GM19193 (cell line): ENCODE results near the gene DNAJB5.

ENCODE experiments used
- POLR2A ChIP-seq: IDR thresholded peaks from 4 replicates; pipeline ENCODE4 v1.6.1; 2011; ENCODE audit not compliant: insufficient read depth, insufficient read length; ENCODE audit errors: extremely low read depth

The DNAJB5 gene

GRCh38 chr9:35002623-35003022 lies 13.1 kb downstream of the DNAJB5 start:
- TF ChIP-seq POLR2A, result no peak

GRCh38 chr9:35010351-35010958 lies 20.9 kb downstream of the DNAJB5 start:
- no peak for TF ChIP-seq POLR2A

- no peak for TF ChIP-seq POLR2A
Measured at GRCh38 chr9:35014517-35014916, 25.0 kb downstream of the DNAJB5 start.

- TF ChIP-seq POLR2A, result no peak
Measured at GRCh38 chr9:35026671-35027070, 37.1 kb downstream of the DNAJB5 start.

- TF ChIP-seq POLR2A, result no peak
Measured at GRCh38 chr9:35027374-35027773, 37.8 kb downstream of the DNAJB5 start.

GRCh38 chr9:35027860-35028259 lies 38.3 kb downstream of the DNAJB5 start:
- TF ChIP-seq POLR2A, result no peak

- no peak for TF ChIP-seq POLR2A
Measured at GRCh38 chr9:35028341-35028740, 38.8 kb downstream of the DNAJB5 start.

GRCh38 chr9:35029241-35029640 lies 39.7 kb downstream of the DNAJB5 start:
- no peak for TF ChIP-seq POLR2A

- no peak for TF ChIP-seq POLR2A
Measured at GRCh38 chr9:35029852-35030251, 40.3 kb downstream of the DNAJB5 start.

- no peak for TF ChIP-seq POLR2A
Measured at GRCh38 chr9:35033101-35033500, 43.6 kb downstream of the DNAJB5 start.

- TF ChIP-seq POLR2A, result no peak
Measured at GRCh38 chr9:35035851-35036701, 46.5 kb downstream of the DNAJB5 start.

- TF ChIP-seq POLR2A, result no peak
Measured at GRCh38 chr9:35042081-35042604, 52.6 kb downstream of the DNAJB5 start.

GRCh38 chr9:35042891-35043545 lies 53.5 kb downstream of the DNAJB5 start:
- TF ChIP-seq POLR2A, result no peak

GRCh38 chr9:35044071-35044470 lies 54.5 kb downstream of the DNAJB5 start:
- TF ChIP-seq POLR2A, result no peak
